ENCODE results near the gene RUVBL2. TPM values are rescaled to one million over a fixed set of nuclear protein-coding genes. Genes with fewer than 3 reads are reported as not detected.

Gene RUVBL2
- total RNA-seq = 166 and 207 TPM in 2 replicates

DNA sequence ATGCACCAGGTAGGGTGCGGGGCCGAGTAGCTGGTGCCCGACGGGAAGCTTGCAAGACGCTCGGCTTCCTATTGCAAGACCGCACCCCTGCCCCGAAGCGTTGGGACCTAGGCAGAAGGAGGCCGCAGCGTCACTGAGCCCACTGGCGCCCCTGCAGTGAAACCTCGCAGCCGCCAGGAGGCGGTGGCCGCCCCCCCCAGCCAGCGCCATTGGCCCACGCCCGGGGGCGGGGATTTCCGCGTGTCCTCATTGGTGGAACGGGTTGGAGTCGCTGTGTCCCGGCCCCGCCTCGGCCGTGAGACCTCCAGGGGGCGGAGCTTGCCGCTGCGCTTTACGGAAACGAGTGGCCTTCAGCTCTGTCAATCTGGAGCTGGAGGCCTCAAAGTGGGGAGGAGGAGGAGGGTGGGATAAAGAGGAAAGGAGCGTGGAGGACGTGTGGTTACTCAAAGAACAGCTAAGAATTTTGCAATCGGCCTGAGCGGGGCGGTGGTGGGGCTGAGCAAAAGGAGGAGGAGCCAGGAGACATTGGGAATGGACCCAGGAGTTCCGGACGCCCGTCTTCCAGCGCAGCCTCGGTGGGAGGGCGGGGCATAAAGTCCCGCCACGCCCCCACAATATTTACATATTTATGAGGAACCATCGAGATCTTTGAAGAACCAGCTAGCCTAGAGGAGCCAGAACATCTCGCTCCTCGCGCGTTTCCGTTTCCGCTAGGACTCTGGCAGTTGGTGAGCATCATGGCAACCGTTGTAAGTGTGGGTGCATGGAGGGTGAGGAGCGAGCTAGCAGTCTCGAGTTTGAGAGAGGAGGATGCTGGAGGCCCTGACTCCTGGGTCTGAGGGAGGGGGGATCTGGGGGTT is at the start of gene RUVBL2, which contains the start of gene GYS1:
TSS of gene RUVBL2 (plus strand) at position 713 of the 860 bp plus-strand sequence. CDS start at position 738, 25 bp downstream.
TSS of gene GYS1 (minus strand) at position 135 of the 860 bp plus-strand sequence. CDS start 197 bp downstream, outside the sequence.

GRCh38 chr19:48954595-48955307 is 38.9 kb upstream of the RUVBL2 start, which contains the start of gene BAX:
Gene BAX, plus strand, starts transcription at chr19:48954875. Its CDS starts 54 bp downstream, at chr19:48954929.

GRCh38 chr19:48965040-48965805 is 28.5 kb upstream of the RUVBL2 start, which contains the start of gene FTL:
Gene FTL, plus strand, starts transcription at chr19:48965309. Its CDS starts 199 bp downstream, at chr19:48965508.

DNA sequence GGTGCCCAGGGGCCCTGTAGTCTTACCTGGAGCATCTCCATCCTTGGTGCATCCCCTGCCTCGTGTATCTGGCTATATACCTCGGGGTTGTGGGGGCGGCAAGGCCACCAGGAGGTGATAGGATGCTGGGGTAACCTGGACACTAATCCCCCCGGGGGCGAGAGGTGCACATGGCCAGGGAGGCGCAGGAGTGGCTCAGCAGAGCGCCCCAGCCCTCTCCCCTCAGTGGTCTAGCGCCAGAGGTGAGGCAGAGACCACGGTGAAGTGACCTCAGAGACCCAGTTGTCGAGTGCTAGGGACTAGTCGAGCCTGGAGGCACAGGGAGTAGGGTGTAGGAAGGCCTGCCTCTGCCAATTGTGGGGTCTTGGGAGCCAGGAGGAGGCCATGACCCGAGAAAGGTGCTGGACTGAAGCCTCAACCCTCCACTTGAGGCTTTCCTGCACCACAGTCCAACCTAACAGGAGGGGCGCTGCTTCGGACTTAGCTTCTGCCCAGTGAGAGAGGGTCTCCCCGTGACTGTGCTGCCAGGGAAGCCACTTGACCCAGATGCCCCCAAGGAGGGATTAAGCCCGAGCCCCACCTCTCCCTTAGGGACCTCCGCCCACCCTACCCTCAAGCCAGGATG is 23.5 kb downstream of the RUVBL2 start, which contains the start of gene LHB:
TSS of gene LHB (minus strand) at position 51 of the 625 bp plus-strand sequence. CDS start at position 41, 10 bp downstream.

DNA sequence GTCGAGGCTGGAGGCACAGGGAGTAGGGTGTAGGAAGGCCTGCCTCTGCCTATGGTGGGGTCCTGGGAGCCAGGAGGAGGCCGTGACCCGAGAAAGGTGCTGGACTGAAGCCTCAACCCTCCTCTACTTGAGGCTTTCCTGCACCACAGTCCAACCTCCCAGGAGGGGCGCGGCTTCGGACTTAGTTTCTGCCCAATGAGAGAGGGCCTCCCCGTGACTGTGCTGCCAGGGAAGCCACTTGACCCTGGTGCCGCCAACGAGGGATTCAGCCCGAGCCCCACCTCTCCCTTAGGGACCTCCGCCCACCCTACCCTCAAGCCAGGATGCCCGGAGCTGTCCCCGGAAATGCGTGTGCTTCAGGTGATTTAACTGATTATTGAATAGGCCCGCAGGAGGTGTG is 30.5 kb downstream of the RUVBL2 start, which contains the start of gene CGB3:
TSS of gene CGB3 (minus strand) at position 101 of the 400 bp plus-strand sequence. CDS start 362 bp downstream, outside the sequence.

DNA sequence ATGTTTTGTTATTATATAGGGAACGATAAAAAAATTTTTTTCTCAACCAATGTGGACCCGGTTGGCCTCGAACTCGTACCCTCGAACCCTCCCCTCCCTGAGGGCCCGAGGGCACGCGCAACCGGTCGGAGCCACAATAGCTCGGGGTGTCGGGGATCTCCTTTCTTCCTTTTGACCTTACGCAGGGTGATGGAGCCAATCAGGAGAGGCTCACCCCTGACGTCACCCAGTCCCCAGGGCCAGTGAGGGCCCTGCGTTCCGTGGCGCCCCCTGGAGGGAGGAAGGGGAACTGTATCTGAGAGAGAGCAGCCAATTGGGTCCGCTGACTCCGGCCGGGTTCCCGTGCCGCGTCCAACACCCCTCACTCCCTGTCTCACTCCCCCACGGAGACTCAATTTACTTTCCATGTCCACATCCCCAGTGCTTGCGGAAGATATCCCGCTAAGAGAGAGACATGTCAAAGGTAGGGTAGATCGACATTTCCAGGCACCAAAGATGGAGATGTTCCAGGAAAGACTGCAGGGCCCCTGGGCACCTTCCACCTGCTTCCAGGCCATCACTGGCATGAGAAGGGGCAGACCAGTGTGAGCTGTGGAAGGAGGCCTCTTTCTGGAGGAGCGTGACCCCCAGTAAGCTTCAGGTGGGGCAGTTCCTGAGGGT is 38.1 kb downstream of the RUVBL2 start, which contains the start of gene CGB2:
TSS of gene CGB2 (plus strand) at position 249 of the 660 bp plus-strand sequence. CDS start at position 455, 206 bp downstream.

GRCh38 chr19:49036815-49037214 is 43.1 kb downstream of the RUVBL2 start, which contains the start of gene CGB1:
Gene CGB1, minus strand, starts transcription at chr19:49036895. Its CDS starts 184 bp downstream, at chr19:49036711.

DNA sequence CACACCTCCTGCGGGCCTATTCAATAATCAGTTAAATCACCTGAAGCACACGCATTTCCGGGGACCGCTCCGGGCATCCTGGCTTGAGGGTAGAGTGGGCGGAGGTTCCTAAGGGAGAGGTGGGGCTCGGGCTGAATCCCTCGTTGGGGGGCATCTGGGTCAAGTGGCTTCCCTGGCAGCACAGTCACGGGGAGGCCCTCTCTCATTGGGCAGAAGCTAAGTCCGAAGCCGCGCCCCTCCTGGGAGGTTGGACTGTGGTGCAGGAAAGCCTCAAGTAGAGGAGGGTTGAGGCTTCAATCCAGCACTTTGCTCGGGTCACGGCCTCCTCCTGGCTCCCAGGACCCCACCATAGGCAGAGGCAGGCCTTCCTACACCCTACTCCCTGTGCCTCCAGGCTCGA is 49.9 kb downstream of the RUVBL2 start, which contains the start of gene CGB5:
TSS of gene CGB5 (plus strand) at position 301 of the 400 bp plus-strand sequence. CDS start 362 bp downstream, outside the sequence.

GRCh38 chr19:49049011-49049410 is 55.3 kb downstream of the RUVBL2 start, which contains the start of gene CGB8:
Gene CGB8, minus strand, starts transcription at chr19:49049111. Its CDS starts 372 bp downstream, at chr19:49048739.

GRCh38 chr19:49057636-49058234 is 64.0 kb downstream of the RUVBL2 start, which contains the start of gene CGB7:
Gene CGB7, minus strand, starts transcription at chr19:49057749. Its CDS starts 2,374 bp downstream, at chr19:49055375.

GRCh38 chr19:49064768-49065611 is 71.3 kb downstream of the RUVBL2 start, which contains the start of gene NTF4:
Gene NTF4, minus strand, starts transcription at chr19:49064818. Its CDS starts 2,821 bp downstream, at chr19:49061997.

Other genes starting within 250 kb of the RUVBL2 start
- under 0.01 TPM in 1 of 2 replicates, not detected in the other for gene IZUMO1, start 247.0 kb upstream of the RUVBL2 start, total RNA-seq
- under 0.01 TPM in 2 replicates for gene FUT1, start 241.2 kb upstream of the RUVBL2 start, total RNA-seq
- gene FGF21, start 238.4 kb upstream of the RUVBL2 start, total RNA-seq = not detected in 2 replicates
- 22.2 and 27.1 TPM in 2 replicates for gene BCAT2, start 182.9 kb upstream of the RUVBL2 start, total RNA-seq
- gene HSD17B14, start 157.4 kb upstream of the RUVBL2 start, total RNA-seq = 5.5 and 15.9 TPM in 2 replicates
- gene PLEKHA4, start 125.3 kb upstream of the RUVBL2 start, total RNA-seq = 14.3 and 18.6 TPM in 2 replicates
- 48.1 and 56.8 TPM in 2 replicates for gene PPP1R15A, start 121.5 kb upstream of the RUVBL2 start, total RNA-seq
- gene TULP2, start 95.1 kb upstream of the RUVBL2 start, total RNA-seq = 0.26 and 0.32 TPM in 2 replicates
- gene NUCB1, start 93.6 kb upstream of the RUVBL2 start, total RNA-seq = 149 and 199 TPM in 2 replicates
- gene DHDH, start 60.2 kb upstream of the RUVBL2 start, total RNA-seq = 1.6 TPM in 1 of 2 replicates, not detected in the other
- gene BAX, start 39.0 kb upstream of the RUVBL2 start, total RNA-seq = 70.6 and 113 TPM in 2 replicates
- 4,288 and 4,455 TPM in 2 replicates for gene FTL, start 28.6 kb upstream of the RUVBL2 start, total RNA-seq
- gene GYS1, start 578 bp upstream of the RUVBL2 start, total RNA-seq = 20.4 and 22.7 TPM in 2 replicates
- gene LHB, start 23.2 kb downstream of the RUVBL2 start, total RNA-seq = not detected in 2 replicates
- gene CGB3, start 30.4 kb downstream of the RUVBL2 start, total RNA-seq = not detected in 2 replicates
- not detected in 2 replicates for gene CGB2, start 38.0 kb downstream of the RUVBL2 start, total RNA-seq
- not detected in 2 replicates for gene CGB1, start 43.0 kb downstream of the RUVBL2 start, total RNA-seq
- gene CGB5, start 50.0 kb downstream of the RUVBL2 start, total RNA-seq = 0.16 TPM in 1 of 2 replicates, not detected in the other
- gene CGB8, start 55.2 kb downstream of the RUVBL2 start, total RNA-seq = not detected in 2 replicates
- 0.17 and 0.47 TPM in 2 replicates for gene CGB7, start 63.9 kb downstream of the RUVBL2 start, total RNA-seq
- gene NTF4, start 70.9 kb downstream of the RUVBL2 start, total RNA-seq = 0.16 and 0.17 TPM in 2 replicates
- gene KCNA7, start 78.8 kb downstream of the RUVBL2 start, total RNA-seq = not detected in 2 replicates
- gene SNRNP70, start 91.6 kb downstream of the RUVBL2 start, total RNA-seq = 128 and 142 TPM in 2 replicates
- 12.0 and 13.3 TPM in 2 replicates for gene LIN7B, start 120.5 kb downstream of the RUVBL2 start, total RNA-seq
- 0.16 and 0.77 TPM in 2 replicates for gene C19orf73, start 125.3 kb downstream of the RUVBL2 start, total RNA-seq
- 1.0 and 2.0 TPM in 2 replicates for gene PPFIA3, start 125.7 kb downstream of the RUVBL2 start, total RNA-seq
- gene HRC, start 161.5 kb downstream of the RUVBL2 start, total RNA-seq = 0.09 TPM in 1 of 2 replicates, not detected in the other
- 16.5 and 17.5 TPM in 2 replicates for gene TRPM4, start 163.9 kb downstream of the RUVBL2 start, total RNA-seq